ENCODE measurements around the gene ATG14.
"Not testable (repeated sequence)": the region's sequence is repeated elsewhere in the genome, so short reads cannot be mapped to it uniquely, and the experiment has no call there.

ATG14 gene

GRCh38 chr14:55432628-55433027, 21.0 kb upstream of the ATG14 start:
- FAIRE-seq = no peak
- no peak for DNase-seq (ENCODE audit: insufficient read length)
- no peak for TF ChIP-seq POLR2A (IDR thresholded peaks at IDR 0.05; ENCODE audit: low read depth, low read length)
- TF ChIP-seq POLR2AphosphoS5 (IDR thresholded peaks at IDR 0.05; ENCODE audit: low read depth, low read length) = no peak
- TF ChIP-seq TAF1 (IDR thresholded peaks at IDR 0.05; ENCODE audit: borderline replicate concordance, low read depth, low read length) = no peak

- FAIRE-seq (no peak), DNase-seq (ENCODE audit: insufficient read length) (no peak)
- TF ChIP-seq TAF1 (IDR thresholded peaks at IDR 0.05; ENCODE audit: borderline replicate concordance, low read depth, low read length) (no peak), POLR2AphosphoS5 (IDR thresholded peaks at IDR 0.05; ENCODE audit: low read depth, low read length) (no peak), POLR2A (IDR thresholded peaks at IDR 0.05; ENCODE audit: low read depth, low read length) (no peak)
These were observed 18.5 kb upstream of the ATG14 start for GRCh38 chr14:55430024-55430690.

- TF ChIP-seq TAF1 (IDR thresholded peaks at IDR 0.05; ENCODE audit: borderline replicate concordance, low read depth, low read length) (no peak), POLR2AphosphoS5 (IDR thresholded peaks at IDR 0.05; ENCODE audit: low read depth, low read length) (no peak), POLR2A (IDR thresholded peaks at IDR 0.05; ENCODE audit: low read depth, low read length) (no peak)
- no peak for FAIRE-seq
- DNase-seq (ENCODE audit: insufficient read length) = no peak
These were observed 15.8 kb upstream of the ATG14 start for GRCh38 chr14:55427439-55427838.

- DNase-seq (ENCODE audit: insufficient read length) (no peak), FAIRE-seq (no peak)
- TF ChIP-seq POLR2A (IDR thresholded peaks at IDR 0.05; ENCODE audit: low read depth, low read length) (no peak), TAF1 (IDR thresholded peaks at IDR 0.05; ENCODE audit: borderline replicate concordance, low read depth, low read length) (no peak), POLR2AphosphoS5 (IDR thresholded peaks at IDR 0.05; ENCODE audit: low read depth, low read length) (no peak)
These were observed 15.3 kb upstream of the ATG14 start for GRCh38 chr14:55426891-55427290.

GRCh38 chr14:55425091-55425490, 13.5 kb upstream of the ATG14 start:
- DNase-seq (ENCODE audit: insufficient read length) = no peak
- no peak for TF ChIP-seq POLR2A (IDR thresholded peaks at IDR 0.05; ENCODE audit: low read depth, low read length)
- TF ChIP-seq POLR2AphosphoS5 (IDR thresholded peaks at IDR 0.05; ENCODE audit: low read depth, low read length) = no peak
- no peak for TF ChIP-seq TAF1 (IDR thresholded peaks at IDR 0.05; ENCODE audit: borderline replicate concordance, low read depth, low read length)
- FAIRE-seq = no peak

GRCh38 chr14:55423969-55424368, 12.3 kb upstream of the ATG14 start:
- FAIRE-seq (no peak), DNase-seq (ENCODE audit: insufficient read length) (no peak)
- TF ChIP-seq POLR2AphosphoS5 (IDR thresholded peaks at IDR 0.05; ENCODE audit: low read depth, low read length) (no peak), POLR2A (IDR thresholded peaks at IDR 0.05; ENCODE audit: low read depth, low read length) (no peak), TAF1 (IDR thresholded peaks at IDR 0.05; ENCODE audit: borderline replicate concordance, low read depth, low read length) (no peak)

- DNase-seq (ENCODE audit: insufficient read length); FAIRE-seq: not testable (repeated sequence)
These were observed 10.7 kb upstream of the ATG14 start for GRCh38 chr14:55422338-55422737.

- no peak for TF ChIP-seq TAF1 (IDR thresholded peaks at IDR 0.05; ENCODE audit: borderline replicate concordance, low read depth, low read length)
- TF ChIP-seq POLR2A (IDR thresholded peaks at IDR 0.05; ENCODE audit: low read depth, low read length) = no peak
- TF ChIP-seq POLR2AphosphoS5 (IDR thresholded peaks at IDR 0.05; ENCODE audit: low read depth, low read length) = no peak
- no peak for DNase-seq (ENCODE audit: insufficient read length)
- FAIRE-seq = no peak
These were observed 8.0 kb upstream of the ATG14 start for GRCh38 chr14:55419663-55420062.

- FAIRE-seq (no peak), DNase-seq (ENCODE audit: insufficient read length) (no peak)
- TF ChIP-seq TAF1 (IDR thresholded peaks at IDR 0.05; ENCODE audit: borderline replicate concordance, low read depth, low read length) (no peak), POLR2AphosphoS5 (IDR thresholded peaks at IDR 0.05; ENCODE audit: low read depth, low read length) (no peak), POLR2A (IDR thresholded peaks at IDR 0.05; ENCODE audit: low read depth, low read length) (no peak)
These were observed 6.8 kb upstream of the ATG14 start for GRCh38 chr14:55418411-55418810.

GRCh38 chr14:55417955-55418354, 6.3 kb upstream of the ATG14 start:
- no peak for FAIRE-seq
- TF ChIP-seq POLR2A (IDR thresholded peaks at IDR 0.05; ENCODE audit: low read depth, low read length) (no peak), TAF1 (IDR thresholded peaks at IDR 0.05; ENCODE audit: borderline replicate concordance, low read depth, low read length) (no peak), POLR2AphosphoS5 (IDR thresholded peaks at IDR 0.05; ENCODE audit: low read depth, low read length) (no peak)
- DNase-seq (ENCODE audit: insufficient read length) = no peak

GRCh38 chr14:55416866-55417265, 5.2 kb upstream of the ATG14 start:
- DNase-seq (ENCODE audit: insufficient read length) (no peak), FAIRE-seq (no peak)
- no peak for TF ChIP-seq TAF1 (IDR thresholded peaks at IDR 0.05; ENCODE audit: borderline replicate concordance, low read depth, low read length)
- TF ChIP-seq POLR2A (IDR thresholded peaks at IDR 0.05; ENCODE audit: low read depth, low read length) = no peak
- no peak for TF ChIP-seq POLR2AphosphoS5 (IDR thresholded peaks at IDR 0.05; ENCODE audit: low read depth, low read length)

- FAIRE-seq (no peak), DNase-seq (ENCODE audit: insufficient read length) (no peak)
- TF ChIP-seq POLR2AphosphoS5 (IDR thresholded peaks at IDR 0.05; ENCODE audit: low read depth, low read length) (no peak), TAF1 (IDR thresholded peaks at IDR 0.05; ENCODE audit: borderline replicate concordance, low read depth, low read length) (no peak)
These were observed 2.9 kb upstream of the ATG14 start for GRCh38 chr14:55414551-55414950.

- DNase-seq (ENCODE audit: insufficient read length) = no peak
- TF ChIP-seq POLR2AphosphoS5 (IDR thresholded peaks at IDR 0.05; ENCODE audit: low read depth, low read length) (no peak), POLR2A (IDR thresholded peaks at IDR 0.05; ENCODE audit: low read depth, low read length) (no peak)
- peak; percentile 68 for FAIRE-seq
These were observed 1.0 kb upstream of the ATG14 start for GRCh38 chr14:55412676-55413075.

All from GM12892 (cell line).